DOHH2 (cell line): Measurements from ENCODE around the gene SSUH2.

Experiments
- H3F3A ChIP-seq: fragments of 200-600 bp; sonication (generic), shearing (Covaris generic); 2 replicates; pipeline ENCODE4 v1.6.0; 2016; ENCODE audit warnings: antibody characterized with exemption, mild to moderate bottlenecking; ENCODE audit not compliant: control insufficient read depth, insufficient read depth
- H3K27ac ChIP-seq: fragments of 200-600 bp; sonication (generic); 2 replicates; pipeline ENCODE4 v1.5.1; 2014; ENCODE audit warnings: low read depth, mild to moderate bottlenecking, low read length, moderate library complexity
- H3K27me3 ChIP-seq: fragments of 200-600 bp; sonication (generic); 2 replicates; pipeline ENCODE4 v1.6.1; 2014; ENCODE audit warnings: mild to moderate bottlenecking, low read length, mixed read lengths; ENCODE audit not compliant: control insufficient read depth
- H3K36me3 ChIP-seq: fragments of 200-600 bp; sonication (generic); 2 replicates; pipeline ENCODE4 v1.6.1; 2014; ENCODE audit warnings: mild to moderate bottlenecking, low read length, moderate library complexity, mixed read lengths; ENCODE audit not compliant: control insufficient read depth
- H3K4me1 ChIP-seq: fragments of 200-600 bp; sonication (generic); 2 replicates; pipeline ENCODE4 v1.6.1; 2014; ENCODE audit warnings: mild to moderate bottlenecking, low read length, mixed read lengths; ENCODE audit not compliant: control insufficient read depth
- H3K4me2 ChIP-seq: fragments of 200-600 bp; sonication (generic); 2 replicates; pipeline ENCODE4 v1.6.0; 2014; ENCODE audit warnings: mild to moderate bottlenecking, low read length, moderate library complexity
- H3K4me3 ChIP-seq: fragments of 200-600 bp; sonication (generic); 2 replicates; pipeline ENCODE4 v1.5.1; 2014; ENCODE audit warnings: mild to moderate bottlenecking, low read length, mixed read lengths
- H3K79me2 ChIP-seq: fragments of 200-600 bp; sonication (generic); 2 replicates; pipeline ENCODE4 v1.6.1; 2014; ENCODE audit warnings: mild to moderate bottlenecking, low read length, mixed read lengths; ENCODE audit not compliant: control insufficient read depth
- H3K9me2 ChIP-seq: fragments of 200-600 bp; sonication (generic); replicated peaks from 2 replicates; pipeline ENCODE4 v1.6.1; 2014; ENCODE audit warnings: mild to moderate bottlenecking, low read length, mixed read lengths; ENCODE audit not compliant: control insufficient read depth
- H3K9me3 ChIP-seq: fragments of 200-600 bp; sonication (generic); 2 replicates; pipeline ENCODE4 v1.6.1; 2014; ENCODE audit warnings: antibody characterized with exemption, low read length, mixed read lengths; ENCODE audit not compliant: control insufficient read depth, insufficient read depth
- H4K20me1 ChIP-seq: fragments of 200-600 bp; sonication (generic); 2 replicates; pipeline ENCODE4 v1.6.0; 2014; ENCODE audit warnings: low read depth, mild to moderate bottlenecking, antibody characterized with exemption, low read length, moderate library complexity; ENCODE audit not compliant: control insufficient read depth, insufficient read depth
- EZH2phosphoT487 ChIP-seq: fragments of 200-600 bp; sonication (generic); IDR thresholded peaks from 2 replicates; pipeline ENCODE4 v1.6.1; 2017; ENCODE audit warnings: borderline replicate concordance, mild to moderate bottlenecking, antibody characterized with exemption, low read length, moderate library complexity, mixed read lengths
- TF ChIP-seq, protein P1 (sequence below): fragments of 200-600 bp; sonication (generic); IDR thresholded peaks from one replicate; pipeline ENCODE4 v1.5.1; 2014; ENCODE audit warnings: antibody characterized with exemption, mild to moderate bottlenecking, low read depth, low read length; ENCODE audit not compliant: poor library complexity, severe bottlenecking

Gene SSUH2

DNA sequence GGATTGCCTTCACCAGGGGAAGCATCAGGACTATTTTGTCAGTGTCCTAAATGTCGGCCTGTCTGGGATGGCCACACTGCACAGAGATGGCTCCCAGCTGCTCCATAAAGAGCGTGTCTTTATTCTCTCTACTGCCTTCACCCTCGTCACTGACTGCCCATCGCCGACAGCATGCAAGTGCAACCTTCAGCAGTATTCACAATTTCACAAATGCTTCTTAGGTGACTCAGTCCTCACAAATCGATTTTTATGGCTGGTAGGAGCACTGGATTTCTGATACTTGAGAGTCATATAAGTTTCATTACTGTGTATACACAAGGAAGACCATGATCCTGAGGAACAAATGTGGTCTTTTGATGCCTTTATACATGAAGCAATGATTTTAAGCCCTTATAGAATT is 1.1 kb upstream of the SSUH2 start:
- no peaks in the 10 kb centered on the region for H3F3A ChIP-seq
- no peaks in the 10 kb centered on the region for H4K20me1 ChIP-seq
- H3K27me3 ChIP-seq, result peaks cover 12% of the 10 kb centered on the region
- TF ChIP-seq, protein P1, sequence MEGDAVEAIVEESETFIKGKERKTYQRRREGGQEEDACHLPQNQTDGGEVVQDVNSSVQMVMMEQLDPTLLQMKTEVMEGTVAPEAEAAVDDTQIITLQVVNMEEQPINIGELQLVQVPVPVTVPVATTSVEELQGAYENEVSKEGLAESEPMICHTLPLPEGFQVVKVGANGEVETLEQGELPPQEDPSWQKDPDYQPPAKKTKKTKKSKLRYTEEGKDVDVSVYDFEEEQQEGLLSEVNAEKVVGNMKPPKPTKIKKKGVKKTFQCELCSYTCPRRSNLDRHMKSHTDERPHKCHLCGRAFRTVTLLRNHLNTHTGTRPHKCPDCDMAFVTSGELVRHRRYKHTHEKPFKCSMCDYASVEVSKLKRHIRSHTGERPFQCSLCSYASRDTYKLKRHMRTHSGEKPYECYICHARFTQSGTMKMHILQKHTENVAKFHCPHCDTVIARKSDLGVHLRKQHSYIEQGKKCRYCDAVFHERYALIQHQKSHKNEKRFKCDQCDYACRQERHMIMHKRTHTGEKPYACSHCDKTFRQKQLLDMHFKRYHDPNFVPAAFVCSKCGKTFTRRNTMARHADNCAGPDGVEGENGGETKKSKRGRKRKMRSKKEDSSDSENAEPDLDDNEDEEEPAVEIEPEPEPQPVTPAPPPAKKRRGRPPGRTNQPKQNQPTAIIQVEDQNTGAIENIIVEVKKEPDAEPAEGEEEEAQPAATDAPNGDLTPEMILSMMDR, result no peak
- TF ChIP-seq EZH2phosphoT487, result no peak
- no peaks in the 10 kb centered on the region for H3K79me2 ChIP-seq
- H3K4me1 ChIP-seq, result no peaks in the 10 kb centered on the region
- H3K9me3 ChIP-seq, result no peaks in the 10 kb centered on the region
- no peak overlapping the region for H3K27ac ChIP-seq
- H3K4me3 ChIP-seq, result no peak overlapping the region
- H3K9me2 ChIP-seq, result no peaks in the 10 kb centered on the region
- no peaks in the 10 kb centered on the region for H3K36me3 ChIP-seq
- no peak overlapping the region for H3K4me2 ChIP-seq

DNA sequence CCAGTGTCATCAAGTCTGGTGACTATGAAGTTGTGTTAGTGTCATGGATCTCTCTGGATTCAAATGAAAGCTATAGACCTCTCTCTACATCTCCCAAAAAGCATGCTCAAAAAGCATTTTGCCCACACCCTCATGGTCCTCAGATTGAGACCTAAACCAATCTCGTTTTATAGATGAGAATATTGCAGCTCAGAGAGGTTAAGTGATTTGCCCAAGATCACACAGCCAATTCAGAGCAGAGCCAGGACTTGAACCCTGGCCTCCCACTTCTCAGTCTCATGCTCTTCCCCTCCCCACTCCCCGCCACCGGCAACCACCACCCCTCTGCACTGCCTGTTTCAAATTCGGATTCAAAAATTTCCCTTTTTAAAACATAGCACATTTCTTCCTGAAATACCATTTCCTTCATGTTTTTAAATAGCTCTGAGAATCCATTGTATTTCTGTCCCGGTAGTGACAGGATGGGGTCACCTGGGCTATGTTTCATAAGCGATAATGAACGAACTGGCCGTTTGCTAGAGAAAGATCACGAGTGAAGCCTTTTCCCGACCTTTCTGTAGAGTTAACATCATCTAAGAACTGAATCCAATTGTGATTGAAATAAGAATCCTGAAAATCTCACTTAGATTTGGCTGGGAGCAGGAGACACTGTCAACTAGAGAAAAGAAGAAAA is 769 bp downstream of the SSUH2 start:
- H3K27me3 ChIP-seq, result peaks cover 12% of the 10 kb centered on the region

DNA sequence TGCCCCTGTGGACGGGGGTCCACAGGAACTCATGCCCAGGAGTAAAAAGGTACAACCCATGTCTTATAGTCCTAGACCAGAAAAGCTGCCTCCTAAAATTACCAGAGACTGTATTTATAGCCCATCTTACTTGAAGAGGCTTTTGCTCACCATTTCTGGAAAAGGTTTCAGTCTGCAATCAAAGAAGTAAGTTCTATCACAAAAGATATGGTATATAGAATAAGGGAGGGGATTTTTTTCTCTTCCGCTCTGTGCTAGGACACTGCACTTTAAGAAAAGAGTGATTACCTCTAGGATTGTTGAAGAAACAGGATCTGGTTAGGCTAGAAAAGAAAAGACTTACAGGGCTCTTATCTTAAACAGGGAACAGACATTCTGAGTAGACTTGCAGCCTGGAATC is 2.6 kb downstream of the SSUH2 start:
- Histone ChIP-seq H3K27me3 (peaks cover 12% of the 10 kb centered on the region), H3K9me3 (no peaks in the 10 kb centered on the region), H3K27ac (no peak overlapping the region), H4K20me1 (no peaks in the 10 kb centered on the region), H3K4me1 (no peaks in the 10 kb centered on the region), H3K9me2 (no peaks in the 10 kb centered on the region), H3K79me2 (no peaks in the 10 kb centered on the region), H3K36me3 (no peaks in the 10 kb centered on the region), H3K4me3 (no peak overlapping the region), H3K4me2 (no peak overlapping the region), H3F3A (no peaks in the 10 kb centered on the region)
- TF ChIP-seq, protein P1, result no peak
- no peak for TF ChIP-seq EZH2phosphoT487

More for the DNA sequence above, 769 bp downstream of the SSUH2 start:
- no peaks in the 10 kb centered on the region for H3K4me1 ChIP-seq
- H3K4me3 ChIP-seq, result no peak overlapping the region
- no peak overlapping the region for H3K4me2 ChIP-seq
- TF ChIP-seq EZH2phosphoT487, result no peak
- TF ChIP-seq, protein P1, result no peak
- H3K9me3 ChIP-seq, result no peaks in the 10 kb centered on the region
- H4K20me1 ChIP-seq, result no peaks in the 10 kb centered on the region
- H3K27ac ChIP-seq, result no peak overlapping the region
- H3K79me2 ChIP-seq, result no peaks in the 10 kb centered on the region
- H3F3A ChIP-seq, result no peaks in the 10 kb centered on the region
- no peaks in the 10 kb centered on the region for H3K36me3 ChIP-seq
- H3K9me2 ChIP-seq, result no peaks in the 10 kb centered on the region
